ENCODE data around the gene MTRF1. TPM values are rescaled to one million over a fixed set of nuclear protein-coding genes. Genes with fewer than 3 reads are reported as not detected.

The MTRF1 gene
- total RNA-seq, 1 donor from 2014 or later, result 12.3 TPM

- DNase-seq (ENCODE audit: low spot score), result no peak
These were observed 39.0 kb downstream of the MTRF1 start for GRCh38 chr13:41224113-41225110.

GRCh38 chr13:41222259-41222852, 41.0 kb downstream of the MTRF1 start:
- peak; percentile 53 for DNase-seq (ENCODE audit: low spot score)

GRCh38 chr13:41220401-41220800, 43.0 kb downstream of the MTRF1 start:
- no peak for DNase-seq (ENCODE audit: low spot score)

- no peak for DNase-seq (ENCODE audit: low spot score)
These were observed 47.2 kb downstream of the MTRF1 start for GRCh38 chr13:41216160-41216559.

GRCh38 chr13:41213919-41214318, 49.5 kb downstream of the MTRF1 start:
- no peak for DNase-seq (ENCODE audit: low spot score)

GRCh38 chr13:41213316-41213715, 50.1 kb downstream of the MTRF1 start:
- DNase-seq (ENCODE audit: low spot score), result no peak

GRCh38 chr13:41212881-41213280, 50.5 kb downstream of the MTRF1 start:
- DNase-seq (ENCODE audit: low spot score), result no peak

- DNase-seq (ENCODE audit: low spot score), result no peak
These were observed 52.3 kb downstream of the MTRF1 start for GRCh38 chr13:41211062-41211461.

GRCh38 chr13:41206467-41206866, 56.9 kb downstream of the MTRF1 start:
- DNase-seq (ENCODE audit: low spot score), result no peak

- DNase-seq (ENCODE audit: low spot score), result no peak
These were observed 59.6 kb downstream of the MTRF1 start for GRCh38 chr13:41203810-41204209.

- no peak for DNase-seq (ENCODE audit: low spot score)
These were observed 63.2 kb downstream of the MTRF1 start for GRCh38 chr13:41200126-41200525.

GRCh38 chr13:41199526-41199925, 63.9 kb downstream of the MTRF1 start:
- no peak for DNase-seq (ENCODE audit: low spot score)

GRCh38 chr13:41199079-41199478, 64.3 kb downstream of the MTRF1 start:
- no peak for DNase-seq (ENCODE audit: low spot score)

GRCh38 chr13:41196620-41197019, 66.8 kb downstream of the MTRF1 start:
- no peak for DNase-seq (ENCODE audit: low spot score)

GRCh38 chr13:41196011-41196410, 67.4 kb downstream of the MTRF1 start:
- DNase-seq (ENCODE audit: low spot score), result no peak

GRCh38 chr13:41193919-41194824, 69.2 kb downstream of the MTRF1 start, which contains the start of gene KBTBD7:
TSS of gene KBTBD7 (minus strand) at chr13:41194569. CDS start at chr13:41194257, 312 bp downstream.
- peak; percentile 93 for DNase-seq (ENCODE audit: low spot score)

- no peak for DNase-seq (ENCODE audit: low spot score)
These were observed 69.9 kb downstream of the MTRF1 start for GRCh38 chr13:41193469-41193868.

GRCh38 chr13:41188584-41188983, 74.8 kb downstream of the MTRF1 start:
- no peak for DNase-seq (ENCODE audit: low spot score)

- DNase-seq (ENCODE audit: low spot score), result no peak
These were observed 76.9 kb downstream of the MTRF1 start for GRCh38 chr13:41186481-41186880.

GRCh38 chr13:41182231-41182630, 81.1 kb downstream of the MTRF1 start:
- no peak for DNase-seq (ENCODE audit: low spot score)

GRCh38 chr13:41179593-41180250, 83.7 kb downstream of the MTRF1 start:
- no peak for DNase-seq (ENCODE audit: low spot score)

Measured in ureter (tissue), 1 donor.